ENCODE data around the gene STH.

- TF ChIP-seq CTCF (IDR thresholded peaks at IDR 0.05; ENCODE audit: poor library complexity) (no peak), EZH2phosphoT487 (IDR thresholded peaks at IDR 0.05; ENCODE audit: low read depth, severe bottlenecking, unreplicated experiment) (no peak)
These were observed 30.6 kb downstream of the STH start for GRCh38 chr17:46029627-46030026.

Measured in hepatocyte (in vitro differentiated cells).